GM12878 (cell line): Measurements from ENCODE around the gene IRF2.
A peak's percentile ranks its signal among the peaks of the same experiment; 100 is the strongest.

Source experiments
- NR2C1 ChIP-seq: fragments of 450-650 bp; IDR thresholded peaks from 2 replicates; pipeline ENCODE4 v1.6.1; 2017; ENCODE audit warnings: antibody characterized with exemption, mild to moderate bottlenecking, moderate library complexity
- POLR2A ChIP-seq: IDR thresholded peaks from 2 replicates; pipeline ENCODE4 v1.6.1; 2011; ENCODE audit warnings: low read depth, mild to moderate bottlenecking, low read length
- TF ChIP-seq, protein P1 (sequence below), 3 experiments: IDR thresholded peaks in 2 of 3; conservative IDR thresholded peaks in 1 of 3; 2 replicates each; pipeline ENCODE4 v1.5.1; 2011; ENCODE audit warnings: low read depth in 3 of 3, low read length in 3 of 3, mild to moderate bottlenecking in 3 of 3, control low read depth in 2 of 3, moderate library complexity in 2 of 3, inconsistent platforms in 1 of 3, mixed read lengths in 1 of 3; ENCODE audit not compliant: control insufficient read depth in 2 of 3, insufficient read depth in 1 of 3; ENCODE audit errors: extremely low read depth in 1 of 3
- TF ChIP-seq, protein P2 (sequence below): IDR thresholded peaks from 2 replicates; pipeline ENCODE4 v1.6.1; 2011; ENCODE audit warnings: low read depth, low read length, improper control_type of control experiment, borderline replicate concordance

DNA sequence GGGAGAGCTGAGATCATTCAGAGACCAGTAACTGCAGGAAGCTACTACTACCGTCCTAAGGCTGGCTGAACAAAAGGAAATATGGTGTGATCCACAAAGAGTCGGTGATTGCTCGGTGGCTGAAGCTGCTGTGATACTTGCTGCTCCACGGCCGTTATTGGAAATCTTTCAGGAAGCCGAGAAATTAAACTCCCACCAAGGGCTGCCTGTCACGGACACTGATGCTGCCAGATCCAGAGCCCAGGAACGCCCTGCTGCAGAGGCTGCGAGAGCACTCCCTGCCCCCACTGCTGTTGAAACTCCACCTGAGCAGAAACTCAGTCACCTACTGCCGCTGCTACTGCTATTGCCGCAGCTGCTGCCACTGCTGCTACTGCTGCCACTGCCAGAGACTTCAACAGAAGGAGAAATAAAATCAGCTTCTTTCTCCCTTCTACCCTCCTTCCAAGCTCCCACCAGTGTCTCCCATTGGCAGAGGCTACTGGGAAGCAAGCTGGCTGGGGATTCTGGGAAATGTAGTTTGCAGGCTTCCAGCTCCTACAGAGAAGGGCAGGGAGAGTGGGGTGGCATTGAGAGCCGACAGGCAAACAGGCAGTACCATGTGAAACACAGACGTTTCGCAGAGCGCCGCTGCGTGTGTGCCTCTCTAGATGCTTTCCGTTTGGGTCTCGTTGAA, 130.7 kb downstream of the IRF2 start:
- TF ChIP-seq POLR2A = peak; percentile 72
- TF ChIP-seq, protein P1, sequence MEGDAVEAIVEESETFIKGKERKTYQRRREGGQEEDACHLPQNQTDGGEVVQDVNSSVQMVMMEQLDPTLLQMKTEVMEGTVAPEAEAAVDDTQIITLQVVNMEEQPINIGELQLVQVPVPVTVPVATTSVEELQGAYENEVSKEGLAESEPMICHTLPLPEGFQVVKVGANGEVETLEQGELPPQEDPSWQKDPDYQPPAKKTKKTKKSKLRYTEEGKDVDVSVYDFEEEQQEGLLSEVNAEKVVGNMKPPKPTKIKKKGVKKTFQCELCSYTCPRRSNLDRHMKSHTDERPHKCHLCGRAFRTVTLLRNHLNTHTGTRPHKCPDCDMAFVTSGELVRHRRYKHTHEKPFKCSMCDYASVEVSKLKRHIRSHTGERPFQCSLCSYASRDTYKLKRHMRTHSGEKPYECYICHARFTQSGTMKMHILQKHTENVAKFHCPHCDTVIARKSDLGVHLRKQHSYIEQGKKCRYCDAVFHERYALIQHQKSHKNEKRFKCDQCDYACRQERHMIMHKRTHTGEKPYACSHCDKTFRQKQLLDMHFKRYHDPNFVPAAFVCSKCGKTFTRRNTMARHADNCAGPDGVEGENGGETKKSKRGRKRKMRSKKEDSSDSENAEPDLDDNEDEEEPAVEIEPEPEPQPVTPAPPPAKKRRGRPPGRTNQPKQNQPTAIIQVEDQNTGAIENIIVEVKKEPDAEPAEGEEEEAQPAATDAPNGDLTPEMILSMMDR (IDR thresholded peaks at IDR 0.05 in 2 of 3, conservative IDR thresholded peaks at IDR 0.05 in 1 of 3; ENCODE audit: control insufficient read depth in 2 of 3, extremely low read depth in 1 of 3, insufficient read depth in 1 of 3, low read depth in 3 of 3, low read length in 3 of 3) = no peak
- TF ChIP-seq, protein P2, sequence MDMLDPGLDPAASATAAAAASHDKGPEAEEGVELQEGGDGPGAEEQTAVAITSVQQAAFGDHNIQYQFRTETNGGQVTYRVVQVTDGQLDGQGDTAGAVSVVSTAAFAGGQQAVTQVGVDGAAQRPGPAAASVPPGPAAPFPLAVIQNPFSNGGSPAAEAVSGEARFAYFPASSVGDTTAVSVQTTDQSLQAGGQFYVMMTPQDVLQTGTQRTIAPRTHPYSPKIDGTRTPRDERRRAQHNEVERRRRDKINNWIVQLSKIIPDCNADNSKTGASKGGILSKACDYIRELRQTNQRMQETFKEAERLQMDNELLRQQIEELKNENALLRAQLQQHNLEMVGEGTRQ = no peak
- no peak for TF ChIP-seq NR2C1
